Germinal center (tissue), 1 donor: ENCODE results near the gene GPC6.
"Not testable (repeated sequence)": the region's sequence is repeated elsewhere in the genome, so short reads cannot be mapped to it uniquely, and the experiment has no call there.

ENCODE experiments used
- DNase-seq: peaks from one replicate; pipeline ENCODE4 v3.0.0; 2012; ENCODE audit warnings: mixed read lengths, low spot score

The GPC6 gene

DNA sequence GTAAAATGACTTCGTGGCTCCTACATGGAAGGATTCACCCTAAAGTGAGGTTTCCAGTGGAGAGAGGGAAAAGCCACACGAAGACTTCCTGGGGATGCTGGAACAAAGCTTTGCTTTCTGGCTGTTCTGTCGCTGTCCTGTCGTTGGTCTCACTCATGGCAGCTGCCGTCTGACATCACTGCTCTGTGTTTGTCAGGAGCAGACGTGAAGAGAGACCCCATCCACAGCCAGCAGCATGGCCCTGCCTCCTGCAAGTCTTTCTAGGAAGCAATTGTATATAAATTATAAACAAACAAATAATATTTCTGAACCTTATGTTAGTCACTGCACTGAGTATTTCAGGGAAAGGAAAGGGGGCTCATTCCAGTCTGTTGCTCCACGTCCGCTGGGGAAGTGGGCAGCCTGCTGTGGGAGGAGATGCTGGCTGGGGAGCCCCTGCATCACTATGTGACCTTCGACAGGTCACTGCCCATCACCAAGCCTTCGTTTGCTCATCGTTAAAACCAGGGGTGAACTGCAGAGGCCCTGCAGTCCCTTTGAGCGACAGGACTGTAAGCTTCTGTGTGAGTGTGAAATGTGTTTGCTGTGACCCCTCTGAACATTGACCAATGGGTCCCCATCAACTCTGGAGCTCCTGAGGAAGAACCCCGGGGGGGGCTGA lies 1101.9 kb downstream of the GPC6 start:
- DNase-seq: no peak

DNA sequence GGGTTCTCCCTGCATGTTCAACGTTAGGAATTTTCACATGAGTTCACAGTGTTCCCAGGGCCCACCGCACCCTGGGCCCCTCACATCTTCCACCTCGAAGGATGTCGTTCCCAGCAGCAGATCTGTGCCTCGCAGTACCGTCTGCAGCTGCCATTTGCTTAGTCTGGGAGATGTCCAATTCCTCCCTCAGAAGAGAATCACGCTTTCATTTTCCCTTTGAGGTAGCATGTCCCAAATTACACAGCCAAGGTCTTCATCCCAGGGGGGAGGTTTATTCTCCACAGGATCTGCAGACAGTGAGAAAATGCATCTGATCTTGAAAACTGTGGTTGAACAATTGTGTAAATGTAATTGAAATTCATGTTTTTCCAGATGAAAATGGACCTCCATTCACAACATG lies 1102.7 kb downstream of the GPC6 start:
- no peak for DNase-seq

- no peak for DNase-seq
Observed at GRCh38 chr13:94329754-94330551, 1103.3 kb downstream of the GPC6 start.

GRCh38 chr13:94330552-94331071 lies 1104.0 kb downstream of the GPC6 start:
- no peak for DNase-seq

DNA sequence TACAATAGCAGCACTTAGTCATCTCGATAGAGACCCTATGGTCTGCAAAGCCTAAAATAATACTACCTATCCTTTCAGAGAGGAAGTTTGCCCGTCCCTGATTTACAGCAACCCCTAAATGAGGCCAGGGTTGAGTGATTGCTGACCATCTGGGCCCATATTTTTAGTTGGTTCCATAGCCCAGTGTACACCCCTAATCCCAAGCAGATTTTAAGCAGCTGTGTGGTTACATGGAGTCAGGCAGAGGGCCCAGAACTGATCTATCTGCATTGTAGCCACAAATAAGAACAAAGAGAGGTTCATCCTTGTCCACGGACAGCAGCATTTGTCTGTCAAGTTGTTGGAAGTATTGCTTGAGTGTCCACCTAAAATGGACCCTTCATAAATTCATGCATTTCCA lies 1104.7 kb downstream of the GPC6 start:
- no peak for DNase-seq

DNA sequence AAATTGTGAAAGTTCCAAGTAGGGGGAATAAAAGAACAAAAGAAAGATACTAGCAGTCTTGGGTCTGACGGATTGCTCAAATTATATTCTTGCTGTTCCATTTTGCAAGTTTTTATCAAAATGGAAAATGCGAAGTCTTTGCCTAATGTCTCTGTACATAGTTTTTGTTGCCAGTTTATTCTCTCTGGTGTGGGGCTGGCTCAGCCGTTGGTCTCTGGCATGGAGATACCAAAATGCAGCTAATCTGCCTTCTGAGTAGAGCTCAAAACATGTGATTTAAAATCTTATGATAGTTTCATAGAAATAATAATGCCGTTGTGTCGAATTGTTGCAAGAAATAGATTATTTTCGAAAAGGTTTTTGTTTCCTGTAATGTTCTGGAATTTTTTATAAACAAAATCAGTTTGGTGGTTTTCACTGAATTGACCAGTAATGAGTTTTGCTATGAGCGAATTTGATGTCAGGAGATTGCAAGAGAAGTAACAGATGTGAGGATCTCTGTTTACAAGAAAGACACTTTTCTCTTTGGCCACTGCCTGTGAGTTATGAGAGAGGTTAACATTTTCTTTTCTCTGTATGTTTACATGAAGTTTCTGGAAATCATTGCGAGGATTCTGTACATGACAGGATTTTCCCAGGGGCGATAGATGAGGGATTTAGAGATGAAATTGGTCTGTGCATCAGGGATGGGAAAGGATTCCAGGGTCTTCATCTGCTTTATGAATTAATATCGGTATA lies 1105.9 kb downstream of the GPC6 start:
- DNase-seq: no peak

GRCh38 chr13:94333131-94333820 lies 1106.7 kb downstream of the GPC6 start:
- no peak for DNase-seq

DNA sequence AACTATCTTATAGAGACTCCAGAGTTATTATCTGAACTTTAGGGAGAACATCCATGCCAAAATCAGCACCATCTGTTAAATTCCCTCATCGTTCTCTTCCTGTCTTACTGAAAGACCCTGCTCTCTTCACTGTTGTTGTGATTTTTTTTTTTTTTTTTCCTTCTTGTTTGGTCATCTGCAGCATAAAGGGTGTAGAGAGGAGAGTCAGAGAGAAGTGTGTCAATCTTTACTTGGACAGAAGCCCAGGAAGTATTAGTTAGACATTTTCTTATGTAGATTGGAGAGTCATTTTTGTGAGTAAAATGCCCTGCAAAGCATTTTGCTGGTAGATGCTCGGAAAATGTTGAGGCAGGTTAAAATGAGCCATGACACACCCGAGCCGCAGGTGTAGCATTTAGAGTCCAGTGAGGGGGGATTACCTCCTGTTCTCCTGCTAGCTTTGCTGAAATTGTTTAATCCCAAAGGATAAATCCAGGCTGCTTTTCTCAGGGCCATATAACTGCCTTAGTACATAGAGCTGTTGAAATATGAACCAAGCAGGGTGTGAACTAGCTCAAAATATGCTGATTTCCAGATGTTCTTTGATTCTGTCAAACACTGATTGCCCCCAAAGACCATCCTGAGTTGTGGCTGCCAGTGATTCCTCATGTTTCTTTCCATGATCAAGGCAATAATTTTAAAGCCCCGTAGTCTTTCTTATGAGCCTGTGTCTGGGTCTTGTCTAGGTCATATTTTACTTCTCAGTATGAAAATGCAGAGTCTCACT lies 1109.3 kb downstream of the GPC6 start:
- DNase-seq: no peak

- no peak for DNase-seq
Observed at GRCh38 chr13:94339116-94339687, 1112.6 kb downstream of the GPC6 start.

- DNase-seq: no peak
Observed at GRCh38 chr13:94342436-94343242, 1116.0 kb downstream of the GPC6 start.

DNA sequence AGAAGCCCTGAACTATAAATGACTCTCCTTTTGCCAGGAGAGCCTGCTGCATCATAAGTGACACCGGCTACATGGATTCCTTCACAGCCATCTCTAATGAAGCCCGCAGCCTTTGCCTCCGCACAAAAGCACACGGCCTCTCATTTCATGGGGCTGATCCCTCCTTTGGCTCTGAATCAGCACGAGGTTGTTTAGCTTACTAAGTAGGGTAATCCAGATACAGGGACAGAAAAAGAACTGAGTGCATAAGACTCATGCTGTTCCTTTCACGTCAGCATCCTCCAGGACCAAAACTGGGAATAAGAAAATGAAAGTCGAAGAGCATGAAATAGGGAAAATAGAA lies 1116.6 kb downstream of the GPC6 start:
- DNase-seq: no peak

DNA sequence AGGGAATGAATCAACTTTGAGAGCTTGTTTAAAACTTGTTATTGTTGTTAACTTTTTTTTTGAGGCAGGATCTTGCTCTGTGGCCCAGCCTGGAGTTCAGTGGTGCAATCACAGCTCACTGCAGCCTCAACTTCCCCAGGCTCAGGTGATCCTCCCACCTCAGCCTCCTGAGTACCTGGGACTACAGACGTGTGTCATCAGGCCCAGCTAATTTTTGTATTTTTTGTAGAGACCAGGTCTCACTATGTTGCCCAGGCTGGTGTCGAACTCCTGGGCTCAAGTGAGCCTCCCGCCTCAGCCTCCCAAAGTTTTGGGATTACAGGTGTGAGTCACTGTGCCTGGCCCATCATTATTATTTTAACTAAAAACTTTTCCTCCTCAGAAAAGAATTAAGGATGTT lies 1117.1 kb downstream of the GPC6 start:
- DNase-seq: not testable (repeated sequence)

GRCh38 chr13:94344126-94344818 lies 1117.7 kb downstream of the GPC6 start:
- no peak for DNase-seq

DNA sequence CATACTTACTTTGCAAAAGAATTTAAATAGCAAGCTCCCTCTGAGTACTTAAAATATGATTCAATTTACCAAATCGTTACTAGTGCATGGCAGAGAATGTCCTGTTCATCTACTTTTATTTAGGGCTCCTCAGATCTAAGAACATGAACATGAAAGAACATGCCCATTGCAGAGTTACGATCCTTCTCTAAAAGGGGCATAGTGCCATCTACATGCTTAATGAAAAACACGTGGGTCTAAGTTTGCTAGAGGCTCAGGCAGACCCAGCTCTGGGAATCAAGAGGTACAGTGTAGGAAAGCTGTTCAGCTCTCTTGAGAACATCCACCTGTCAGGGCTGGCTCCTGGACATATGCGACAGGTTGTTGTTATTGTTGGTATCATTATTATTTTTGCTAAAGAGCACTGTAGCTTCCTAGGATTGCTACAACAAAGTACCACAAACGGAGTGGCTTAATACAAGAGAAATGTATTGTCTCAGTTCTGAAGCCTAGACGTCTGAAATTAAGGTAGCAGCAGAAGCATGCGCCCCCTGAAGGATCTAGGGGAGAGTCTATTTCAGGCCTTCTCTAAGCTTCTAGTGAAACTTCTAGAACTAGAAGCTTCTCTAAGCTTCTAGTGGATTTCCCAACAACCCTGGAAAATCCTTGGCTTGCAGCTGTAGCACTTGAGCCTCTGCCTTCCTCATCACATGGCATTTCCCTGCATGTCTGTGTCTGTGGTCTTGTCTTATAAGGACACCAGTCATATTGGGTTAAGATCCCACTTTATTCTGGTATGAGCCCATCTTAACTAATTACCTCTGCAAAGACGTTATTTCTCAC lies 1119.0 kb downstream of the GPC6 start:
- no peak for DNase-seq

- no peak for DNase-seq
Observed at GRCh38 chr13:94346261-94347019, 1119.8 kb downstream of the GPC6 start.

DNA sequence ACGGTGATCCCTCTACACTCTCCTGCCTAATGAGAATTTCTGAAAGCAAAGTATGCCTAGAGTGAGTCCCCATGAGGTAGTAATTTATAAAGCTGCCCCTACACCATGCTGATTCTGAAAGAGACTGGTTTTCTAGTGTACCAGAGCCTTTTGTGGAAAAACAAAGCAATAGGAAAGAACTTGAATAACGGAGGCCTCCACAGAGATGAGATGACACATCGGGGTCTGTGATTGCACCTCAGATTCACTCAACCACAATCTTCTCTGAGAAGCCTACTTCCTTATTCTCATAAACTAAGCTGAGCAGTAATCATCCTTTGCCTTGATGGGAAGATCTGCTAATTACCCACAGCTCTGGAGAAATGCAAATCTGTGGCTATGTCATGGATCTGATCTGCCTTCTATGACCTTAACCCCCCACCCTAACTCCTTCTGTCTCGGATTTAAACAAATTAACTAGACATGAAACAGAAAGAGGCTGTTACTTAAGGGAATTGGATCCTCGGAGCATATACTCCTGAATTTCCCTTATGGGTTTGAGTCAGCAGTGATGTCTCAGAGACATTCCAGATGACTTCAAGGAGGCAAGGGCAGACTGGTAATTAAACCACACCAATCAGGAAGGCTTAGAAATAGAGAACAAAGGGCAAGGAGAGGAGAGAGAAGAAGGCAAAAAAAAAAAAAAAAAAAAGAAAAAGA lies 1124.8 kb downstream of the GPC6 start:
- no peak for DNase-seq

GRCh38 chr13:94352057-94352456 lies 1125.5 kb downstream of the GPC6 start:
- DNase-seq: no peak
